Measurements from ENCODE around the gene PADI2.

GRCh38 chr1:17086751-17087150, 32.5 kb downstream of the PADI2 start:
- TF ChIP-seq ZNF384 (IDR thresholded peaks at IDR 0.05) (no peak), BHLHE40 (IDR thresholded peaks at IDR 0.05; ENCODE audit: borderline replicate concordance) (no peak), FOXK2 (IDR thresholded peaks at IDR 0.05) (no peak), SP1 (IDR thresholded peaks at IDR 0.05) (no peak), L3MBTL2 (conservative IDR thresholded peaks at IDR 0.05) (no peak), ELF4 (IDR thresholded peaks at IDR 0.05) (no peak), TARDBP (IDR thresholded peaks at IDR 0.05) (no peak), FOXA1 (IDR thresholded peaks at IDR 0.05) (no peak), CTBP1 (IDR thresholded peaks at IDR 0.05; ENCODE audit: borderline replicate concordance) (no peak), FOXM1 (IDR thresholded peaks at IDR 0.05; ENCODE audit: borderline replicate concordance) (no peak), PKNOX1 (IDR thresholded peaks at IDR 0.05) (no peak), NFRKB (IDR thresholded peaks at IDR 0.05) (no peak), HDGF (IDR thresholded peaks at IDR 0.05; ENCODE audit: borderline replicate concordance) (no peak), LEF1 (IDR thresholded peaks at IDR 0.05; ENCODE audit: borderline replicate concordance) (no peak)
